HG03280 (cell line): ENCODE data around the gene FBXL2.
"Not testable (repeated sequence)": the region's sequence is repeated elsewhere in the genome, so short reads cannot be mapped to it uniquely, and the experiment has no call there.

Experiments
- ATAC-seq: cut with Tn5 transposase; IDR thresholded peaks from one replicate; pipeline ENCODE4 v1.9.1; 2021; ENCODE audit warnings: mild to moderate bottlenecking, moderate library complexity; ENCODE audit not compliant: unreplicated experiment

Gene FBXL2

GRCh38 chr3:33426630-33427317 lies 149.5 kb downstream of the FBXL2 start:
- no peak for ATAC-seq

DNA sequence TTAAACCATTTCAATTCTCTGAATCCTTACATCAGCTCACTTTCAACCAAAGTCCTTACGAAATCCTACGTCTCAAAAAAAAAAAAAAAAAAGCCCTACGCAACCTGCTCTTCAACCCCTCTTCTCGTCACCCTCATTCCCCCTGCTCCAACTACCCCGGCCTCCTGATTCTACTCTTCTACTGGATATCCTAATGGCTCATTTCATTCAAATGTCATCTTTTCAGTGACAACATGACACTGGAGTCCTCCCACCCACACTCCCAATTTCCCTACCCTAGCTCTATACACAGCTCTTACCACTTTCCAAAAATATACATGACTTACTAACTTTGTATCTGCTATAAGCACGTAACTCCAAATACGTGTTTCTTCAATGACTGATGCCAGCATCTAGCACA lies 151.5 kb downstream of the FBXL2 start:
- no peak for ATAC-seq

DNA sequence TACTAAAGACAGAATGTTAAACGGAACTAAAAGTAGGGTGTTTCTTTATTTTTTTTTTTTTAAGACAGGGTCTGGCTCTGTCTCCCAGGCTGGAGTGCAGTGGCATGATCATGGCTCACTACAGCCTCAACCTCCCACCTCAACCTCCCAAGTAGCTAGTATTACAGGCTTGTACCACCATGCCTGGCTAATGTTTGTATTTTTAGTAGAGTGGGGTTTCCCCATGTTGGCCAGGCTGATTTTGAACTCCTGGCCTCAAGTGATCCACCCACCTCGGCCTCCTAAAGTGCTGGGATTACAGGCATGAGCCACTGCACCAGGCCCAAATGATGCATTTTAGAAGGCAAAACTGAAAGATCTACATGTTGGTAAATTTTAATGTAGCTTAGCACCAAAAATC lies 152.1 kb downstream of the FBXL2 start:
- ATAC-seq = not testable (repeated sequence)

GRCh38 chr3:33430061-33430460 lies 152.8 kb downstream of the FBXL2 start:
- ATAC-seq = no peak

DNA sequence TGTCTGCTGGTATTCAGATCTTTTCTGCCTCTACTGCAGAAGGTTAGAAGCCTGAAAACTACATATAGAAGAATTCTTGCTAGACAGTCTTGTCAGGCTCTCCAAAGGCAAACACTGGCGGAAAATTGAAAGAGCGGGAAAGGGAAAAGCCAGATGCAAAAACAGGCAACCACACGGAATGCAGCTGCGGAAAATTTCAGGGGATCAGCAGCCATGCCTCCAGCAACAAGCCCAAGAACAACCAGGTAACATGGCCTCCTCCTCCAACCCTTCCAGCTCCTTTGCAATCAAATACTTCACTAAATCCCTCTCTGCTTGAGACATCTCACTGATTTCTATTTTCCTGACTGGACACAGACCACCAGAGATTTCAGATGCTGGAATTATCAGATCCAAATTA lies 153.3 kb downstream of the FBXL2 start:
- ATAC-seq = no peak

DNA sequence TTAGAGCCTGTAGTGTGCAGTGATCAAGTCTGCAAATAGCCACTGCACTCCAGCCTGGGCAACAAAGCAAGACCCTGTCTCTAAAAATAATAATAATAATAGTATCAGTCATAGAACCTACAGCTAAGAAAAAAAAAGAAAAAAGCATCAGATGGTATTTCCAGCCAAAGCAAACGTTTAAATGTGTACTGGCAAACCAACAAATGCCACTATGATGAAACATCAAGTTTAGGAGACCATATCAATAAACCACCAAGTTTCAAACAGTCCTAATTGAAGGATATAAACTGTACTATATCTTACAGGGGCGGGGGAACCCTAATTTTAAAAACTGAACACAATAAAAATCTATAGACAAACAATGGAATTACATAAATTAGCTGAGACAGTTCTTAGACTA lies 156.6 kb downstream of the FBXL2 start:
- ATAC-seq = no peak
